Brain microvascular endothelial cell (primary cell): ENCODE data around the gene PLK3.
"Not testable (repeated sequence)": the region's sequence is repeated elsewhere in the genome, so short reads cannot be mapped to it uniquely, and the experiment has no call there.

Experiments
- DNase-seq: peaks from one replicate; pipeline ENCODE4 v3.0.0-alpha.2; 2020
- H3K27ac ChIP-seq: fragments of 250-450 bp; sonication (Bioruptor Pico); 2 replicates; pipeline ENCODE4 v1.5.1; 2020; ENCODE audit warnings: mild to moderate bottlenecking, moderate library complexity
- H3K27me3 ChIP-seq: fragments of 250-450 bp; sonication (Bioruptor Pico); replicated peaks from 2 replicates; pipeline ENCODE4 v1.5.1; 2020; ENCODE audit warnings: mild to moderate bottlenecking
- H3K36me3 ChIP-seq: fragments of 250-450 bp; sonication (Bioruptor Pico); replicated peaks from 2 replicates; pipeline ENCODE4 v1.5.1; 2020; ENCODE audit warnings: mild to moderate bottlenecking
- H3K4me3 ChIP-seq: 2 replicates; pipeline ENCODE4 v1.5.1; 2011; ENCODE audit warnings: low read depth, mild to moderate bottlenecking, control low read depth, low read length, moderate library complexity
- in situ Hi-C: cut with HindIII; loops from 2 replicates; pipeline ENCODE4 v1.10.0; 2017; ENCODE audit warnings: low sequenced_read_pairs, low pct_ligation_motif_present
- TF ChIP-seq, protein P1 (sequence below): IDR thresholded peaks from 2 replicates; pipeline ENCODE4 v1.5.1; 2011; ENCODE audit warnings: low read depth, mild to moderate bottlenecking, moderate library complexity, low read length, control low read depth, inconsistent platforms; ENCODE audit errors: missing control alignments

Gene PLK3

DNA sequence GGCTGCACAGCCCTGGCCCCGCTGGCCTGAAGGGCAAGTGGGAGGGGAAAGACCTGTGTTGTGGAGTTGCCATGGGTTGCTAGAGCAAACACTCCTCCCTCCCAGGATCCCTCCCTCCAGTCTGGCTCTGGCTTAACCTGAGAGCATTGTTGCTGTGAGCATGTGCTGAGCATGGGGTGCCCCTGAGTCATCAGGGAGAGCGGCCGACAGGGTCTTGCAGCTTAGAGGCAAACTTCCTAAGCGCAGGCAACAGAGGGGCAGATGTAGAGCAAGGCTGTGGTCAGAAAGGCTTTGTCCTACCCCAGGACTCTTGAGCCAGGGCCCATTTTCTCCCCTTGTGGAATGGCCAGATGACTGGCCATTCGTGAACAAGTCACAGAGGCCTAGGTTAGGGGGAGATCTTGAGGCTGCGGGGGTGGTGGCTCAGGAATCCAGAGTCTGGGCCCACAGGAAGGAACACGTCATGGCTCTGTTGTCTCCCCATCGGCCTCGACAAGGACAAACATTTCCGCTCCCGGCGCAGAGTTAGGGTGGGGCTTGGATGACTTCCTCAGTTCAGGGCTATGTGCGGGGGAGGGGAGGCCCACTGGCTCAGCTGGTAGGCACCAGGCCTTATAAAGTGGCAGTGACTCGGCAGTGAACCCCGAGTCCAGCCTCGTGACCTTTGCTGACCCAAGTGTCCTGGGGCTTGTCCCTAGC is 7.3 kb downstream of the PLK3 start:
- TF ChIP-seq, protein P1, sequence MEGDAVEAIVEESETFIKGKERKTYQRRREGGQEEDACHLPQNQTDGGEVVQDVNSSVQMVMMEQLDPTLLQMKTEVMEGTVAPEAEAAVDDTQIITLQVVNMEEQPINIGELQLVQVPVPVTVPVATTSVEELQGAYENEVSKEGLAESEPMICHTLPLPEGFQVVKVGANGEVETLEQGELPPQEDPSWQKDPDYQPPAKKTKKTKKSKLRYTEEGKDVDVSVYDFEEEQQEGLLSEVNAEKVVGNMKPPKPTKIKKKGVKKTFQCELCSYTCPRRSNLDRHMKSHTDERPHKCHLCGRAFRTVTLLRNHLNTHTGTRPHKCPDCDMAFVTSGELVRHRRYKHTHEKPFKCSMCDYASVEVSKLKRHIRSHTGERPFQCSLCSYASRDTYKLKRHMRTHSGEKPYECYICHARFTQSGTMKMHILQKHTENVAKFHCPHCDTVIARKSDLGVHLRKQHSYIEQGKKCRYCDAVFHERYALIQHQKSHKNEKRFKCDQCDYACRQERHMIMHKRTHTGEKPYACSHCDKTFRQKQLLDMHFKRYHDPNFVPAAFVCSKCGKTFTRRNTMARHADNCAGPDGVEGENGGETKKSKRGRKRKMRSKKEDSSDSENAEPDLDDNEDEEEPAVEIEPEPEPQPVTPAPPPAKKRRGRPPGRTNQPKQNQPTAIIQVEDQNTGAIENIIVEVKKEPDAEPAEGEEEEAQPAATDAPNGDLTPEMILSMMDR, result no peak
- in situ Hi-C loops, result no loop called here
- Histone ChIP-seq H3K27me3 (no peaks in the 10 kb centered on the region), H3K27ac (peak overlapping the region; percentile 99), H3K36me3 (peaks cover 47% of the 10 kb centered on the region), H3K4me3 (peak overlapping the region; percentile 17)
- DNase-seq, result peak; percentile 99

DNA sequence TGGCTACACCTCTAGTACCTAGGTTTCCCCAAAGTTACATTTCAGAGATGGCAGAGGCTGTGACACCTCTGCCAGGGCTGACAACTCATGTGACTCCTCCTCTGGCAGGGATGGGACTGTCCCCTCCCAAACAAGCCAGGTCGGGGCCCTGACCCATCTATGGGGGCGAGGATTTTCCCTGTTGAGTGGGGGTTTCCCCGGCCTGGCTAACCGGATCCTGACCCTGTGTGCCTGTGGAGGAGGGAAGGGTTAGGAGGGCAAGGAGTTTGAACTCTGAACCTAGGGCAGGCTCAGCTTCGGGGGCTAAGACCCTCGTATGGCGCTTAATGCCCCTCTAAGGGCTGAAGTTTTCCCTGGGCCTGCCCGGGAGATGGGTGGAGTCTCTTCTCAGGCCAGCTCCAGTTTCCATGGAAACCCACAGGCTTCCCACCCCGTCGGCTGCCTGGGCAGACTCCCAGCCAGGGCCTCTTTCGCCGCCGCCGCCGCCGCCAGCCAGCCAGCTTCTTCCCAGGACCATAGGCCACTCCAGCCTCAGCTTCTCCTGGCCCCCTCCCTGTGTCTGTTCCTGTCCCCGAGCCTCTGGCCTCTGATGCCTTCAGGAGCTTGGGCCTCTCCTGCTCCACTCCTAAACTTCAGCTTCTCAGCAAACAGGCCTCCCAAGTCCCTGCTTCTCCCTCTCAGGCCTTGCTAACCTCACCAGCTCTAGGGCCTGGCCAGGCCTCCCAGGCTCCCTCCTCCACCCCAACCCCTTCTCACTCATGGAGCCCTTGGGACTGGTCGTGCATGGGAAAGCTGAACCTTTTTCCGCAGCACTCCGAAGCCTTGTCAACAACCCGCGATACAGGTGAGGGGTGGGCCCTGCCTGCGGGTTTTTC is 8.1 kb downstream of the PLK3 start, which contains the start of gene BTBD19:
Gene BTBD19, plus strand, starts transcription at position 461 of the 875 bp plus-strand sequence. Its CDS starts 298 bp downstream, at position 759.
- Histone ChIP-seq H3K27me3 (no peaks in the 10 kb centered on the region), H3K27ac (peak within 1 kb of the TSS; percentile 99), H3K4me3 (peak within 1 kb of the TSS; percentile 50), H3K36me3 (peaks cover 43% of the 10 kb centered on the region)
- TF ChIP-seq, protein P1, result no peak
- peak; percentile 88 for DNase-seq
- in situ Hi-C loops, result no loop called here

DNA sequence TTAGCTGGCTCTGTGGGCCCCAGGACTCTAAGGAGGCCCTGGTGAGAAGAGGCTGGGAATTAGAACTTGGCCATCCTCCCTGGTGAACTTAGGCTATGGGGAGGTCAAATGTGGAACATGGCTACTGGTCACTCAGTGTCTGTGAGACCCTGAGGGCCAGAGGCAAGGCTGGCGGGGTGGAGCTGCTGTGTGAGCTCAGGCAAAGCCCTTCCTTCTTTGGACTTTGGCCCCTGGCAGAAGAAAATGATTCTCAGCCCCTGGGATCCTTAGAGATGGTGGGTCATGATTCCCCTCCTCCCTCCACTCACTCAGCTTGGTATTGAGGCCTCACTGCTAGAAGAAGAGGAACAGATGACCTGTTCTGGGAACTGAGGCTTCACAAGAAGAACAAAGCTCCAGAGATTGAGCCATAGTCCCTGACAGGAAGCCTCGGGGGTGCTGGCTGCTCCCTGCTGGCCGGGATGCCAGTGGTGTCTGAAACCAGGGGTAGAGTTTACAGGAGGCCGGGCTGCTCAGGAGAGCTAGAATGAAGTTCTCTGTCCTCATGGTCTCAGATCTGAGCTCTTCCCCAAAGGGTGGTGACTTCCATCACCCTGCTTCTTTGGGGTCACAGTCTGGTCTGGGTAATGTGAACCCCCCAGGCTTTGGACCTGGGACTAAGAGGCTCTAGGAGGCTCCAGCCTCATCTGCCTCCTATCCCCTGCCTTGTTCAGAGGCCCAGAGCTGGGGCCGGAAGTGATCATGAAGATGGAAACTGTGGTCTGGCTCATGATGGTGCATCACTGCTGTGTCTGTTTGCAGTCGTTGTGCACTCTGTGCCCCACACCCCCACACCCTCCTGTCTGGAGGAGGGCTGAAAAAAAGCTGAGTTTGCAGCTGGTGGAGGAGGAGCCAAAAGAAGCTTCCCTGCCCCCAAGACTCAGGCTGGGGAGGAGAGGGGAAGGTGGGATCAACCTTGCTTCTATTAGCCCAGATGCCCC is 9.1 kb downstream of the PLK3 start:
- Histone ChIP-seq H3K27me3 (no peaks in the 10 kb centered on the region), H3K4me3 (peak overlapping the region; percentile 50), H3K36me3 (peaks cover 40% of the 10 kb centered on the region), H3K27ac (peak overlapping the region; percentile 99)
- TF ChIP-seq, protein P1, result peak; percentile 34
- peak; percentile 77 for DNase-seq
- in situ Hi-C loops, result no loop called here

DNA sequence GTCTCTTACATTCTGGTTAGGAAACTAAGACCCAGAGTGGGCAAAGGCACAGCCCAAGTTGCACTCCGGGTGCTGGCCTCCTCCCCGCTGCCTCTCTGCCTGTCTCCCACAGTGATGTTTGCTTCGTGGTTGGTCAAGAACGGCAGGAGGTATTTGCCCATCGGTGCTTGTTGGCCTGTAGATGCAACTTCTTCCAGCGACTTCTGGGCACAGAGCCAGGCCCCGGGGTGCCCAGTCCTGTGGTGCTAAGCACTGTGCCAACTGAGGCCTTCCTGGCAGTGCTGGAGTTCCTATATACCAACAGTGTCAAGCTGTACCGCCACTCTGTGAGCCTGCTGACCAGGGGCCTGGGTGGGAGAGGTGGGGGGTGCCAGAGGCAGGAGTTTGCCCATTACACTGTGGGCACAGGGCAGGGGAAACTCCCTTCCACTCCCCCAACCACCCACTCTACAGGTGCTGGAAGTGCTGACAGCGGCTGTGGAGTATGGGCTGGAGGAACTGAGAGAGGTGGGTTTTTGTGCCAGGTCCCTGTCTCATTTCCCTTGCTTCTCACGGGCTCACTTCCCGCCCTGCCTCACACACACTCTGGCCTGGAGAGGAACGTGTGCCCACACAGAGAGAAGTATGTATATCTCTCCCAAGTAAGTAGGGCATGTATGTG is 10.1 kb downstream of the PLK3 start:
- Histone ChIP-seq H3K36me3 (peaks cover 38% of the 10 kb centered on the region), H3K27me3 (no peaks in the 10 kb centered on the region), H3K4me3 (peak overlapping the region; percentile 50), H3K27ac (peak overlapping the region; percentile 99)
- in situ Hi-C loops, result no loop called here
- no peak for DNase-seq
- TF ChIP-seq, protein P1, result no peak

DNA sequence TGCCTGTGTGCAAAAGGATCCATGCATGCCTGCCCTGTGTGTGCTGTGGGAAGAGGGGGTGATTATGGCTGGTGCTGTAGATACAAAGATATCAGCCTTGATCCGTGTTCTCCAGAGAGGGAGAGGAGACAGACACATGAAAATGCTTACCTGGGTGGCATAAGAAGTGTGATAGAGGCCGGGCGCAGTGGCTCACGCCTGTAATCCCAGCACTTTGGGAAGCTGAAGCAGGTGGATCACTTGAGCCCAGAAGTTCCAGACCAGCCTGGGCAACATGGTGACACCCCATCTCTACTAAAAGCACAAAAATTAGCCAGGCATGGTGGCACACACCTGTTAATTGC is 10.6 kb downstream of the PLK3 start:
- DNase-seq, H3K27me3 ChIP-seq, H3K4me3 ChIP-seq, in situ Hi-C loops: not testable (repeated sequence)
- Histone ChIP-seq H3K27ac (peak overlapping the region; percentile 99), H3K36me3 (peaks cover 36% of the 10 kb centered on the region)
